ENCODE results near the gene SLC25A31.

DNA sequence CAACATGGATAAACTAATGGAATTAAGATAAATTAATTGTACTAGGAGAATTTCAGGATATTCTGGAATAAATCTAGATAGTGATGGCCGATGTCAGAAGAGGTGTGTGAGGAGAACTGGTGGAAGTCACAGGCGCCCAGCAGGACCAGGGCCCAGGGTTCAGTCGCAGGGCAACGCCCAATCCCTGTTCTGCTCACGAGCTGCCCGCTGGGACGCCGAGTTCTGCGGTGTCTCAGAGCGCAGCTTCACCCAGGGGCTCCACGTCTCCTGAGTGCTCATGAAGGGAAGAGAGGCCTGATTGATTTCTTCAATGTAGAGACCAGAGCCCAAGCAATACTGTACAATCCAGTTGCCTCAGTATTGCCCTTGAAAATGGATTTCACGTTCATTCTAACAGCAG is 50.4 kb downstream of the SLC25A31 start:
- TF ChIP-seq, protein P1, sequence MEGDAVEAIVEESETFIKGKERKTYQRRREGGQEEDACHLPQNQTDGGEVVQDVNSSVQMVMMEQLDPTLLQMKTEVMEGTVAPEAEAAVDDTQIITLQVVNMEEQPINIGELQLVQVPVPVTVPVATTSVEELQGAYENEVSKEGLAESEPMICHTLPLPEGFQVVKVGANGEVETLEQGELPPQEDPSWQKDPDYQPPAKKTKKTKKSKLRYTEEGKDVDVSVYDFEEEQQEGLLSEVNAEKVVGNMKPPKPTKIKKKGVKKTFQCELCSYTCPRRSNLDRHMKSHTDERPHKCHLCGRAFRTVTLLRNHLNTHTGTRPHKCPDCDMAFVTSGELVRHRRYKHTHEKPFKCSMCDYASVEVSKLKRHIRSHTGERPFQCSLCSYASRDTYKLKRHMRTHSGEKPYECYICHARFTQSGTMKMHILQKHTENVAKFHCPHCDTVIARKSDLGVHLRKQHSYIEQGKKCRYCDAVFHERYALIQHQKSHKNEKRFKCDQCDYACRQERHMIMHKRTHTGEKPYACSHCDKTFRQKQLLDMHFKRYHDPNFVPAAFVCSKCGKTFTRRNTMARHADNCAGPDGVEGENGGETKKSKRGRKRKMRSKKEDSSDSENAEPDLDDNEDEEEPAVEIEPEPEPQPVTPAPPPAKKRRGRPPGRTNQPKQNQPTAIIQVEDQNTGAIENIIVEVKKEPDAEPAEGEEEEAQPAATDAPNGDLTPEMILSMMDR (IDR thresholded peaks at IDR 0.05): no peak
- TF ChIP-seq POLR2A (IDR thresholded peaks at IDR 0.05): no peak
- no peak for TF ChIP-seq POLR2AphosphoS5 (IDR thresholded peaks at IDR 0.05)
- TF ChIP-seq EP300 (IDR thresholded peaks at IDR 0.05): no peak

Data from sigmoid colon (tissue), 4 donors.